IMR-90 (cell line): ENCODE measurements around the gene C9orf152.

Source experiments
- CTCF ChIP-seq: conservative IDR thresholded peaks from 2 replicates; pipeline ENCODE4 v1.5.1; 2012; ENCODE audit warnings: mild to moderate bottlenecking, low read depth, low read length, improper control_type of control experiment
- POLR2A ChIP-seq: IDR thresholded peaks from 2 replicates; pipeline ENCODE4 v1.6.1; 2012; ENCODE audit warnings: mild to moderate bottlenecking, low read depth, low read length
- USF2 ChIP-seq: fragments of 150-350 bp; IDR thresholded peaks from 2 replicates; pipeline ENCODE4 v1.6.1; 2017; ENCODE audit warnings: mild to moderate bottlenecking, antibody characterized with exemption, low read length, low read depth

- TF ChIP-seq CTCF (no peak), POLR2A (no peak), USF2 (no peak)
These were observed 51.5 kb downstream of the C9orf152 start for GRCh38 chr9:110156416-110156815.
